NCI-H128 (cell line): ENCODE measurements around the gene LRP1B.
"Not testable (repeated sequence)": the region's sequence is repeated elsewhere in the genome, so short reads cannot be mapped to it uniquely, and the experiment has no call there.

ENCODE experiments used
- DNase-seq: peaks from one replicate; lab custom pipeline; 2025; ENCODE audit not compliant: unreplicated experiment; lab: John Stamatoyannopoulos, UW

The LRP1B gene

DNA sequence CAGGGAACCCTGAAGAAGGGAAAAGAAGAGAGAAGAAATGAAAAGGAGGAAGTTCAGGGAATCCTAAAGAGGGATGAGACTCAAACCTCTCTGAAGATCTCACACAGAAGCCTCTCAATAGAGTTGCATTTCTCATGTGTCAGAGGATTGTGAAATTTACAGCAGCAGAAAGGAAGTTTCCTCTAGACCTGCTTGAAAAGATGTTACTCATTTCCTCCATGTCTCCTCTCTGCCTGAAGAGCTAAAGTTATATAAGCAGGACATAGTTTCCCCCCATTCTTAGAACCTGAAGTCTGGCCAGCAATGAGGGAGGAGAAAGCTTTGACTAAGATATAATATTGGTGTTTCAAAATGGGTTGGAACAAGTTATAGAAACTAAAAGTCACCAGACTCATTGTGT lies 1155.6 kb downstream of the LRP1B start:
- DNase-seq = no peak

DNA sequence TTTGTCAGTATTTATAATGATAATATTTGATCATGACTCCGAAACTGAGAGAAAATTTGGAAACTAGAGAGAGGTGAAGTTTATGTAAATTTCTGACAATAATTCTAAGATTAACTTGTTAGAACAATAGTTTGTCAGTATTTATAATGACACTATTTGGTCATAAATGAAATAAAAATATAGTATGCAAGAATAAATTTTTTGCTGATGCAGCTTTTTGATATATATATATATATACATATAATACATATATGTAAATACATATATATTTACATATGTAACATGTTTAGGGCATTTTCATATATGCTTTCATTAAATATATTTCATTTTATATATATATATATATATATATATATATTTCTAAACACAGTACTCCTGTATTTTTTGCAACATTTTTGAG lies 1158.1 kb downstream of the LRP1B start:
- no peak for DNase-seq

DNA sequence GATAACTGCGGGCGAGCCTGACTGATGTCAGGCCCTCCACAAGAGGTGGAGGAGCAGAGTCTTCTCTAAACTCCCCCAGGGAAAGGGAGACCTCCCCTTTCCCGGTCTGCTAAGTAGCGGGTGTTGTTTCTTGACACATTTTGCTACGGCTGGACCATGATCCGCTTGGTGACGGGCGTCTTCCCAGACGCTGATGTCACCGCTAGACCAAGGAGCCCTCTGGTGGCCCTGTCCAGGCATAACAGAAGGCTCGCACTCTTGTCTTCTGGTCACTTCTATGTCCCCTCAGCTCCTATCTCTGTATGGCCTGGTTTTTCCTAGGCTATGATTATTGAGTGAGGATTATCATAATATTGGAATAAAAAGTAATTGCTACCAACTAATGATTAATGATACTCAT lies 1166.5 kb downstream of the LRP1B start:
- DNase-seq = not testable (repeated sequence)

DNA sequence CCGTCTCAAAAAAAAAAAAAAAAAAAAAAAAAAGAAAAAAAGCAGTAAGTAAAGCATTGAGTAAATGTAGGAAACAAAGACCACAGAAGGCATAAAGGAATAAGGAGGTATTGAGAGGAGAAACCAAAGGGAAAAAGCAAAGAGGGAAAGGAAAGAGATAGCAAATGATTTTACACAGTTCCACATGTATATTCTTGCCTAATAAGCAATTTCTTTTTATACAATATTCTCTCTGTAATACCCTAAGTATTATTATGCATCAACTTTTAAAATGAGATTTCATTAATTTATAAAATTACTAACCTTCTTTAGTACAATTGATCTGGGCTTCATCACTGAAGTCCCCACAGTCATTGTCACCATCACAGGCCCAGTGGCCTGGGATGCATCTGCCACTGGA lies 1180.9 kb downstream of the LRP1B start:
- no peak for DNase-seq

DNA sequence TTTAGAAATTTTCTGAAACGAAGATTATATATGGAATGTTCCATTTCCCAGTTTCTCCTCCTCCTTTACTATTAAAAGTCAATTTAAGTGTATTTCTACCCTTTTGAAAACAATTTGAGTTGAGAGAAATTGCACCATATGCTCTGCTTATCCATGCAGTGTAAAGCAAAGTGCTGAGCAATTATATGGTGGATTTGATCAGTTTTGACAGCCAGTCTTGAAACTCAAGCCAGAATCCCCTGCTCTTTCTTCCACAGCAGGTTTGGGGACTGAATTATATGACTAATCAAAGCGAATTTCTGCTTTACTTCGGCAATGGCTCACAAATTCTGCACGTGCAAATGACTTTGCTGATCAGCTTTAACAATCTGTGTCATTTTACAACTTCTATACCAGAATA lies 1183.6 kb downstream of the LRP1B start:
- no peak for DNase-seq

DNA sequence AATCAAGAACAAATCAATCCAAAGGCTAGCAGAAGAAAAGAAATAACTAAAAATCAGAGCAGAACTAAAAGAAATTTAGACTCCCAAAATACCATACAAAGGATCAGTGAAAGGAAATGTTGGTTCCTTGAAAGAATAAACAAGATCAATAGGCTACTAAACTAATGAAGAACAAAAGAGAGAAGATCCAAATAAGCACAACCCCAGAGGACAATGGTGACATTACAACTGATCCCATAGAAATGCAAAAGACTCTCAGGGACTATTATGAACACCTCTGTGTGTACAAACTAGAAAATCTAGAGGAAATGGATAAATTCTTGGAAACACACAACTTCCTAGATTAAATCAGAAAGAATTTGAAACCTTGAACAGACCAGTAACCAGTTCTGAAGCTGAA lies 1186.9 kb downstream of the LRP1B start:
- DNase-seq = no peak

DNA sequence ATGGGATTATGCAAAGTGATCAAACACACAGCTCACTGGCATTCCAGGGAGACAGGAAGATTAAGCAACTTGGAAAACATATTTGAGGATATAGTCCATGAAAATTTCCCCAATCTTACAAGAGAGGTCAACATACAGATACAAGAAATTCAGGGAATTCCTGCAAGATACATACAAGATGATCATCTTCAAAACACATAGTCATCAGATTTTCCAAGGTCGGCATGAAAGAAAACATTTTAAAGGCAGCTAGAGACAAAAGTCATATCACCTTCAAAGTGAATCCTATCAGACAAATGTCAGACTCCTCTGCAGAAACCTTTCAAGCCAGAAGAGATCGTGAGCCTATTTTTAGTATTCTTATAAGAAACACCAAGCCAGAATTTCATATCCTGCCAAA lies 1188.5 kb downstream of the LRP1B start:
- no peak for DNase-seq

DNA sequence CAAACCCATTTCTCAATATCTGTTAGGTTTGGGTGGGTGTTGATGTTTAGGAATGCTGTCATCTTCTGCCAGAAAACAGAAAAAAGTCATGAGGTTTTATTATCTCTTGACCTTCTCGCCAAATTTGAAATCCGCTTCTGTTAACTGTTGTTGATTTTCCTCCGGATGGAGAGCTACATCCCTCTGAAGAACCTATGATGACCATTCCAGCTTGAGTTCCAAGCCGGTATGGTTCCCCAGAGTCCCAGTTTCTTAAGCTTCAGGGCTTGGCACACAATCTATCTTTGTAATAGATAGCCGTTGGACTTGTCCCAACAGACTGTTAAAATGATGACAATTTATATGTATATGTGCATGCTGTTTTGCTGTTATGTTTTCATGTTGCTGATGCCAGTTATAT lies 1201.0 kb downstream of the LRP1B start:
- DNase-seq = no peak

DNA sequence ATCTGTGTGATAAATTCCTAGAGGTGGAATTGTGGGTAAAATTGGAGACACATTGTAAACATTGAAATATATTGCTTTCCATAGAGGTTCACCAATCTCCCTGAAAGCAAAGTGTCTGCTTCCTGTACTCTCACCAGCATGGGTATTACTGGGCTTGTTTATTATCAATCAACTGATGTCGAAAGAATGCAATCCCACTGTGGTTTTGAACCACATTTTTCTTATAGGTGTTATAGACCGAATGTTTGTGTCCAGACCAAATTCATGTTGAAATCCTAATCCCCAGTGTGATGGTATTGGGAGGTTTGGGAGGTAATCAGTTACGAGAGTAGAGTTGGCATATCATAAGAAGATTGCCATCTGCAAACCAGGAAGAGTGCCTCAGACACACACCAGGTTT lies 1212.4 kb downstream of the LRP1B start:
- no peak for DNase-seq

DNA sequence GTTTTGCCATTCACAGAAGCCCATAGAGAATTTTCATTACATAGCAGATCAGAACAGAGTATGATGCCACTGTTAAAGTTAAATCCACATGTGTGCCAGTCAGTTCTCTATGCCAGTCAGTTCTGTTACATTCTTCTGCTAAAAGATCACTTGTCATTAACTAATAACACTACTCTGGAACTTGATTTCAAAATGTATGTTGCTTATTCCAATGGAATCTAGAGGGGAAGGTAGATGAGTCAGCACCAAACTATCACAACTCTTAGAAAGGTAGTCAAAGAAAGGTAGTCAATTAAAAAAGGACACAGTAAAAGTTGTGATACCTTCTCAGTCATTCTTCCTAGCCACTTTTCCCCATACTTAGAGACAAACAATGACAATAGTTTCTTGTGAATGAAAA lies 1214.4 kb downstream of the LRP1B start:
- DNase-seq = no peak

DNA sequence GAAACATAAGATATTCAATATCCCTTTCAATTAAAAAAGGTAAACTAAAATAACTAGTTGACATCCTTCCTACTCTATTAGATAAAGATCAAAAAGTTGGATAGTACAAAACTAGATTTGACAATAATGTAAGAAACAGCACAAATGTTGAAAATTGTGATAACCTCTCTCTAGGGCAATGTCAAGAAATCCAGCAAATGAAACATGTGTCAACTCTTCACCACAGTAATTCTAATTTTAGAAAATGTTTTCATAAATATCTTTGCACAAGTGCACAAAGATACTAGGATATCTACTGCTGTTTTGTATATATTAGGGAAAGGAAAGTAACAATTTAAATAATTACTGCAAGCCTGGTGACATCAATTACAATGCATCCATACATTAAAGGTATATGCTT lies 1220.1 kb downstream of the LRP1B start:
- no peak for DNase-seq

DNA sequence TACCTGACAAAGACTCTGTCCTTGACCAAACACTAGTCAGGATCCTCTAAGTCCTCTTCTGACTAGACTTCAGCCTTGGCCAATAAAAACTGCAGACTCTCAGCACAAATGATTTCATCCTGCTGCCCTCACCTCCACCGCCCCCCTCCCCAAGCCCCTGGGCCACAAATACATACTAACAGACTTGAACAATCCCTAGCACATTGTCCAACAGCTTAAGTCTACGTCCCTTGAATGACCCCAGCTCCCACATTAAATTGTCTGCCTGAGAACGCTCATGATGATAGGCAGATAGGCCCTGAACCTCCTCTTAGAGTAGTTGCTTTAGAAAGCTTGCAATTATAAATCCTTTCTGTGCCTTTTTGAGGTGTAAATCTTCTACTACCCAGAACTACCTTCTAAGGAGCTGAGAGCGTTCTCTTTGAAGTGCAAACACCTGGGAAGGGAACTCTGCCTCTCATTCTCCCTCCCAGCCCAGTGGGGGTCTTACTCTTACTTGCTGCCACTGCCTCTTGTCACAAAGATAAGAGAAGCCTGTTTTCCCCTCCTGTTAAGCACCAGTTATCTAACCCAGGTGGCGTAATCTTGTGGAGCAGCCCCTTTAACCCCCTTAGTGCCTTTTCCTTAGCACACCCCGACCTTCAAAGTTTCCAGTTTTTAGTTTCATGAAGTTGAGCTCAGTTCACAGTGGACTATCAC lies 1225.6 kb downstream of the LRP1B start:
- no peak for DNase-seq

DNA sequence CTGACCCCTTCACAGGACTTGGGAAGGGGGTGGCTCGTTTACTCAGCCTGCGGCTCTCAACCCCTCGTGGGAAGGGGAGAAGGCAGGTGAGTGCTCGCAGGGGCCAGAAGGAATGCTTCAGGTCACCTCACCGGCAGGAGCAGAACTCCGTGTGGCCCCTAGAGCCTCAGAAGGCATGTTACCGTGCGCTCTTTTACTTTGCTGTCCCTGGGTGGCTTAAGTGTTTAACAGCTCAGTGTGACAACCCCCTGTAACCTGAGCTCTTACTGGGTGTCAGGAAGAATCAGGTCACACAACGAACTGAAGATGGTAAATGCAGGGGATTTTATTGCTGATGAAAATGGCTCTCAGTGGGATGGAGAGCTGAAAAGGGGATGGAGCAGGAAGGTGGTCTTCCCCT lies 1235.4 kb downstream of the LRP1B start:
- DNase-seq = no peak

DNA sequence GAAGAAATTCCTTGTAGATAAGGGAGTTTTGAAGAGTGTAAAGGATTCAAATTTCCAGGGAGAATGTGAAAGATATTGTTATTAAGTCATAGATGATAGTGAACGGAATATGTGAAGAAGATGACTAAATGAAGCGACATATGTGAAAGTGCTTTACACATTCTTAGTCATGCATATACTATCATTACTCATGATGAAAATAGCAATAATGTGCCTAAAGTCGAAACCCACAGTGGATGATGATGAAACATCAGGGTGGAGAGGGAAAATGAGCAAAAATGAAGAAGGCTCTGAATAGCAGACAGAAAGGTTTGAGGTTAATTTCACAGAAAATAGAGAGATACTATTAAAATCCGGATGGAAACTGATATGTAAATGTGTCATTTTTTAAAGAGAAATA lies 1237.1 kb downstream of the LRP1B start:
- no peak for DNase-seq

DNA sequence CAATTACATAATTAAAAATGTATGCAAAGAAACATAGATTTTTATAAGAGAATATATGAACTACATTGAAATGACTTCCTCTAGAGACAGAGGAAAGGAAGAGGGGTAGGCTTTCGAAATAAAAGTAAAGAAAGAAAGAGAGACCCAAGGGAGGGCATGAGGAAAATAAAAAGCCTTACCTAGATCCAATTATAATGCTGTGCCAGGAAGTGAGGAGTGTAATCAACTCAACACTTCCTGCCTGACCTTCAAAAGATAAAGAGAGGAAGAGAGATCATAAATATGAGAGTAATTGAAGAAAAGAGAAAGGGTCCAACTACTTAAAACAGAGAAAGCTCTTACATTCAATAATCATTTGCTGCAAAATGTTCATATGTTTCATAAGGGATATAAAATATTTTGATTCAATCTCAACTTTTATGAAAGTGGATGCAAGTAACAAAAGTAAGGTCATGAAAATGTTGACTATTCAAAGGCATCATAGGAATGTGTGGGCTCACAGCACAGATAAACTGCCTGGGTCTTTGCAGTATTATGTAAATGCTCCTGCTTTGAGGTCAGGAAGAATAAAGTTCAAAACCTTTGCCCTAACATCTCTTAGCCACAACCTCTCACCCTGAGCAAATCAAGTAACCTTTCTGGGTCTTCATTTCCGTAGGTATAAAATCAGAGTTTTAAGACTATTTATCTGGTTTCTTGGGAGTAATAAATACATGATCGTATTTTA lies 1237.7 kb downstream of the LRP1B start:
- DNase-seq = no peak

DNA sequence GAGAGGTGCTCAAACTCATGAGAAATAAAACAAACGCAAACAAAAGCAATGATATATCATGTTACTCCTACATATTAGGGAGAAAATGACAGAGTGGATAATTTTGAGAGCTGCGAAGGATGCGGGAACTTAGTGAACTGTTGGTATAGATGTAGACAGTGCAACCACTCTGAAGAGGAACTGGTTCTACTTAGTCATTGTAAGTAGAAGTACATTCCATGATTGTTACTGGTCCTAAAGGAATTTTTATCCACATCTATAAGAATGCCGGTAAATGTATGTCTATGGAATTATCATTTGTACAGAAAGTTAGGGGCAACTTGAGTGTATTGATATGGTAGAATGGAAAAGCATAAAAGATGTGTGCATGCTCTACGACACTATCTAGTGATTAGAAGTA lies 1238.4 kb downstream of the LRP1B start:
- DNase-seq = no peak

DNA sequence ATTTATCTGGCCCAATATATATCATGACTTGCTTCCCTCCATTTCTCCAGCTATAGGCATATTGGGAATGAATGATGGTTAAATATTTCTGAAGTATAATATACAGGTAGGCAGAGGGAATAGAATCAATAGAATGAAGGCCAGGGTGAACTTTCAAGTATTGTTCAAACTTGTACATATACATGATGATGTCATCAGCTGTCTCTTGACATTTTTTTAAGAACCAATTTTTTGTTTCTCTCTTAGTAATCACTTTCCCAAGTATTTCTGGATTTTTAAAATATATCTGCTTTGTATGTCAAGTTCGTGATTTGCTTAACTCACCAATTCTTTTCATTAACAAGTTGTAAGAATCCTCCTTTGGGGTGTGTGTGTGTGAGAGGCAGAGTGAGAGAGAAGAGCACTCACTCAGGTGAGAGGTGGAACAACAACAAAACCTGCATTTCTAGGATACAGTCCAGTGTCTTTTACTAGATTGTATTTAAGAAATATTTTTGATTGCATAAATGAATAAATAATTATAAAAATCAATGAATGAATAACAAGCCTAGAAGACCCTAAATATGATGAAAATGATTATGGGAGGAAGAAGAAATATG lies 1239.1 kb downstream of the LRP1B start:
- DNase-seq = no peak

DNA sequence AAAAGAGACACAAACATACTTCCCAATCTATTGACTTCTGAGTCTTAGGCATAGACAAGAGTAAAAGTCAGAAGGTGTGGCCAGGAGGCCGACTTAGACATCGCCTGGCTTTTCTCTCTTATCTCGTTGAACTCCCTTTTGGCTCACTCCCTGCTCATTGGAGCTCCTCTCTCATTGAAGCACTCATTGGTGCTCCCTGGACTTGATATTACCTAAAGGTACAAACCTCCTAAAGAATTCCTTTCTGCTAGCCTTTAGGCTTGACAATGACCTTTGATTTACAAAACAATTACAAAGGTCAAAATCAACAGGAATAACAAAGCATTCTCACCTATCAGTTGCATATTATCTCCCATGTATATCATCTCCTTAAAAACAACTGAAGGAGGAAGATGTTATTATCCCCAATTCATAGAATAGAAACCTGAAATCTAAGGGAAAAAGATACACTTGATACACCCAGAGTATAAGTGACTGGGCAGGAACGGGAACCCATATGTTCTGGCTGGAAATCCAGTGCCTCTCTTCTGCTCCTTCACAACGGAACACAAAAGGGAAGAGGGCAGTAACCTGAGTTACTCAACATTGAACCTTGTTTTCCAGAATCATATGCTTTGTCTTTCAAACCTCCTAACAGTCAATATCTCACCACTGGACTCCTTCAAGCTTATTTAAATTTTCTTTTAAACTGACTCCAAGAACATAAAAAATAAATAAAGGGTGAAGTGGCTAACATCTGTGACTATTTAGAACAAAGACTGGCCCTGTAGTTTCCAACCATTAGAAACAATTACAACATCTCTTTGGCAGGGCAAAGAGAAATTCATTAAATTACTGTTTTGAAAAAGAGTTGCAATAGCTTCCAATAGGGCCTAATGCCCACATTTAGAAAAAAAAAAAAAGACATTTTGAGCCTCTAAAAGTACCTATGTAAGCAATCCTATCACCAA lies 1247.9 kb downstream of the LRP1B start:
- no peak for DNase-seq

DNA sequence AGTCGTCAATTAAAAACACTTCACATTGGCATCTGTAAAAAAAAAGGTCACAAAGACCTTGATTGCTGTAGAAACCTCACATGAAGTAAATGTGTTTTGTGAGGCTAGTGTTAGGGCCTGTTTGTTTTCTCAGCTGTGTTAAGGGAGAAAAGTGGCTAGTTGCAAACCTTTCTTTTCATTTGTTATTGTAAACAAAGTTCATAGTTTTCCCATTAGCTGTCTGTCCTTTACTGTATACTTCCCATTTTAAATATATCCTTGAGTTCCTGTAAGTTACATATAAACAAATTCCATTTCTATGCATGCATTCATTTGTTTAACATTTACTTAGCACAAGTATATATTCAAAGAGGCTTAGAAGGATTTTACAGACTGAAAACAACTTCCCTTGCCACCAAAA lies 1250.2 kb downstream of the LRP1B start:
- DNase-seq = no peak

DNA sequence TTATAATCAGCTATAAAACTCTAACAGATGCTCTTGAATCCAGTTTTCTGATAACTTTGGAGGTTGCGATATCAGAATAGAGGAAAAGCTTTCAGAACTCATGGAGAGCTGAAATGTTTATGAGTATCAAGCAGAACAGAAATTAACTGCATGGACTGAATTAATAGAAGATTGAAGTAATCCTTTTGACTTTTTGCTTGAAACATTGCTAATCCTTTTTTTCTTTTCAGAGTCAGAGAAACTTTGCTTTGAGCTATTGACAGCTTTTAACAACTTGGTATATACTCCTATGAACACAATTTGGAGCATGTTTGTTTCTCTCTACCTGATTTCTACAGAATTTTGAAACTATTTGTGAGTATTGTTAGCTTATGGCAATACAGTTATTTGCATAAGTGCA lies 1254.8 kb downstream of the LRP1B start:
- DNase-seq = no peak

DNA sequence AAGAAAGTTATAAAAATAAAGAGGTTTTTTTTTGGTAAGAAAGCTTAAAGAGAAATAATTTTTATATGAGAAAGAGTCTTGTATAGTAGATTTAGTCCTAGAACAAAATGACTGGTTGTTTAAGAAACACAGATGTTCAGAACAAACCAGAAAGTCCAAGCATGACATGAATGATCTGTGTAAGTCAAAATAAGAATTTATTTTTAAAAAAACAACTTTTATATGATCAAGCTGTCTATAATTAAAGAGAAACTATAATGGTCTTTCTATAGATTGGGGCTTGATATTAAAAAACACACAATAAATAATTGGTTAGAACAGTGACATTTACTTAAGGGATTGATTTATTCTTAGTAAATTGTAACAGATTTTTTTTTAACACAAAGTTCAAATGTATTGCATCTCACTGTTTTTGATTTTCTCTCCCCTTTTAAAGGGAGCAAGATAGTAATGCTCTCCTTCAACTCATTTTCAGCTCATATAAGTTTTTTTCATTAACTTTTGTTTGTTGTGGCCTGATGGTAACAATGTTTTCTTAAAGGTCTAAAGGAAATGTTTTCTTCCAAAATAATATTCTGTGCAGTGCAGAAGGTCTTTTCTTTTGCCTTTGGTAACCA lies 1256.8 kb downstream of the LRP1B start:
- DNase-seq = no peak
